GM23248 (cell line): ENCODE results near the gene MINDY1. TPM values are rescaled to one million over a fixed set of nuclear protein-coding genes. Genes with fewer than 3 reads are reported as not detected.

ENCODE experiments used
- DNase-seq: peaks from one replicate; pipeline ENCODE4 v3.0.0-alpha.2; 2015
- H2AFZ ChIP-seq: fragments of 200-600 bp; sonication (generic); 2 replicates; pipeline ENCODE4 v1.6.1; 2016; ENCODE audit warnings: antibody characterized with exemption
- H3F3A ChIP-seq: fragments of 200-600 bp; sonication (generic); 2 replicates; pipeline ENCODE4 v1.6.1; 2016; ENCODE audit warnings: mild to moderate bottlenecking, antibody characterized with exemption, mixed run types; ENCODE audit not compliant: insufficient read depth
- H3K27ac ChIP-seq: fragments of 200-600 bp; sonication (generic); 2 replicates; pipeline ENCODE4 v1.5.1; 2016; ENCODE audit warnings: mild to moderate bottlenecking
- H3K27me3 ChIP-seq: fragments of 200-600 bp; sonication (generic); replicated peaks from 2 replicates; pipeline ENCODE4 v1.6.1; 2016; ENCODE audit warnings: mild to moderate bottlenecking; ENCODE audit not compliant: insufficient read depth
- H3K36me3 ChIP-seq: fragments of 200-600 bp; sonication (generic); 2 replicates; pipeline ENCODE4 v1.6.1; 2016; ENCODE audit warnings: low read depth, mild to moderate bottlenecking
- H3K4me1 ChIP-seq: fragments of 200-600 bp; sonication (generic); 2 replicates; pipeline ENCODE4 v1.6.1; 2016; ENCODE audit warnings: mild to moderate bottlenecking; ENCODE audit not compliant: insufficient read depth
- H3K4me2 ChIP-seq: fragments of 200-600 bp; sonication (generic); one replicate; pipeline ENCODE4 v1.6.1; 2016; ENCODE audit warnings: mild to moderate bottlenecking; ENCODE audit not compliant: unreplicated experiment
- H3K4me3 ChIP-seq: fragments of 200-600 bp; sonication (generic); 2 replicates; pipeline ENCODE4 v1.5.1; 2016; ENCODE audit warnings: mild to moderate bottlenecking
- H3K79me2 ChIP-seq: fragments of 200-600 bp; sonication (generic); 2 replicates; pipeline ENCODE4 v1.6.1; 2016; ENCODE audit warnings: mild to moderate bottlenecking; ENCODE audit not compliant: insufficient read depth
- H3K9ac ChIP-seq: fragments of 200-600 bp; sonication (generic); 2 replicates; pipeline ENCODE4 v1.6.1; 2016; ENCODE audit warnings: mild to moderate bottlenecking
- H3K9me2 ChIP-seq: fragments of 200-600 bp; sonication (generic); 2 replicates; pipeline ENCODE4 v1.6.1; 2016; ENCODE audit warnings: mixed run types, mild to moderate bottlenecking, moderate library complexity; ENCODE audit not compliant: insufficient read depth
- H3K9me3 ChIP-seq: fragments of 200-600 bp; sonication (generic); one replicate; pipeline ENCODE4 v1.6.1; 2017; ENCODE audit warnings: low read depth
- H4K20me1 ChIP-seq: fragments of 200-600 bp; sonication (generic); 2 replicates; pipeline ENCODE4 v1.6.0; 2016; ENCODE audit not compliant: insufficient read depth
- EZH2 ChIP-seq: fragments of 200-600 bp; sonication (generic); IDR thresholded peaks from 2 replicates; pipeline ENCODE4 v1.6.1; 2018; ENCODE audit warnings: antibody characterized with exemption, mild to moderate bottlenecking; ENCODE audit not compliant: insufficient read depth, poor library complexity, severe bottlenecking
- EZH2phosphoT487 ChIP-seq: fragments of 200-600 bp; sonication (generic); IDR thresholded peaks from 2 replicates; pipeline ENCODE4 v1.6.1; 2018; ENCODE audit warnings: antibody characterized with exemption, moderate library complexity, mild to moderate bottlenecking, low read depth; ENCODE audit not compliant: insufficient read depth
- WGBS, 2 experiments: methylation state at CpG; one replicate each; pipeline ENCODE4 v1.1.6; 2015 to 2017; ENCODE audit warnings: low lambda C conversion rate in 2 of 2, low coverage in 1 of 2; ENCODE audit errors: missing lambda C conversion rate in 2 of 2; 5-methylcytosine and 5-hydroxymethylcytosine counted together
- in situ Hi-C: fragments of 300-500 bp; cut with MboI; formaldehyde crosslinking; loops from 2 replicates; pipeline ENCODE4 v1.15.0; 2020
- polyA plus RNA-seq: library from polyadenylated mRNA; unstranded; fragments of >200 nt; fragmentation: Nextera tagmentation; extraction: Ambion mirVana; gene quantifications from 2 replicates; pipeline ENCODE4 v1.2.1, GENCODE V29; 2016
- total RNA-seq: library from RNA; depleted of rRNA; stranded (reverse); fragments of >200 nt; shearing (Covaris generic); gene quantifications from 2 replicates; pipeline ENCODE4 v1.2.3, GENCODE V29; 2014

The MINDY1 gene
- total and polyA plus RNA-seq, 2 experiments from 2014 or later: 4.6 to 9.1 TPM

GRCh38 chr1:151001602-151002001, 5.1 kb downstream of the MINDY1 start:
- Histone ChIP-seq H3K4me3 (no peak overlapping the region), H3K4me1 (peaks cover 19% of the 10 kb centered on the region), H3K36me3 (no peaks in the 10 kb centered on the region), H3F3A (no peaks in the 10 kb centered on the region), H3K9ac (no peak overlapping the region), H3K27me3 (no peaks in the 10 kb centered on the region), H3K4me2 (no peak overlapping the region), H3K9me3 (no peaks in the 10 kb centered on the region), H4K20me1 (no peaks in the 10 kb centered on the region), H3K9me2 (no peaks in the 10 kb centered on the region), H2AFZ (no peak overlapping the region), H3K27ac (no peak overlapping the region), H3K79me2 (peaks cover 13% of the 10 kb centered on the region; the same call in 1 of the 2 replicates)
- DNase-seq: no peak
- WGBS, 2 experiments: 83 to 85% methylated on average over 4 of the region's 4 CpGs
- no peak for TF ChIP-seq EZH2phosphoT487
- TF ChIP-seq EZH2: no peak
- in situ Hi-C loops: no loop called here

GRCh38 chr1:151000408-151000807, 6.3 kb downstream of the MINDY1 start:
- in situ Hi-C loops: no loop called here
- no peak overlapping the region for H3K4me3 ChIP-seq
- no peak overlapping the region for H2AFZ ChIP-seq
- H3F3A ChIP-seq: no peaks in the 10 kb centered on the region
- H3K9ac ChIP-seq: no peak overlapping the region
- no peaks in the 10 kb centered on the region for H3K27me3 ChIP-seq
- no peaks in the 10 kb centered on the region for H4K20me1 ChIP-seq
- no peaks in the 10 kb centered on the region for H3K36me3 ChIP-seq
- DNase-seq: no peak
- H3K79me2 ChIP-seq: peaks cover 11% of the 10 kb centered on the region; the same call in 1 of the 2 replicates
- TF ChIP-seq EZH2phosphoT487: no peak
- no peak for TF ChIP-seq EZH2
- H3K9me3 ChIP-seq: no peaks in the 10 kb centered on the region
- H3K4me2 ChIP-seq: no peak overlapping the region
- no peaks in the 10 kb centered on the region for H3K9me2 ChIP-seq
- H3K27ac ChIP-seq: no peak overlapping the region
- H3K4me1 ChIP-seq: peaks cover 20% of the 10 kb centered on the region
- WGBS, 2 experiments: 79 to 82% methylated on average over 3 of the region's 3 CpGs

GRCh38 chr1:150999926-151000325, 6.8 kb downstream of the MINDY1 start:
- TF ChIP-seq EZH2phosphoT487 (no peak), EZH2 (no peak)
- no peak overlapping the region for H3K9ac ChIP-seq
- H3K79me2 ChIP-seq: peaks cover 6% of the 10 kb centered on the region; the same call in 1 of the 2 replicates
- 90 to 97% methylated on average over 2 of the region's 2 CpGs for WGBS, 2 experiments
- no peaks in the 10 kb centered on the region for H4K20me1 ChIP-seq
- no peaks in the 10 kb centered on the region for H3K27me3 ChIP-seq
- no peaks in the 10 kb centered on the region for H3K9me2 ChIP-seq
- no peak for DNase-seq
- H3K4me3 ChIP-seq: no peak overlapping the region
- no peak overlapping the region for H3K27ac ChIP-seq
- H3F3A ChIP-seq: no peaks in the 10 kb centered on the region
- peaks cover 16% of the 10 kb centered on the region for H3K4me1 ChIP-seq
- H3K36me3 ChIP-seq: no peaks in the 10 kb centered on the region
- H3K9me3 ChIP-seq: no peaks in the 10 kb centered on the region
- in situ Hi-C loops: no loop called here
- H3K4me2 ChIP-seq: no peak overlapping the region
- no peak overlapping the region for H2AFZ ChIP-seq

GRCh38 chr1:150999051-150999674, 7.5 kb downstream of the MINDY1 start:
- H4K20me1 ChIP-seq: no peaks in the 10 kb centered on the region
- H2AFZ ChIP-seq: no peak overlapping the region
- 0 out of 2 replicates have a peak, but pooled peaks cover 2% of the 10 kb centered on the region for H3K79me2 ChIP-seq
- no peak overlapping the region for H3K4me3 ChIP-seq
- peaks cover 14% of the 10 kb centered on the region for H3K4me1 ChIP-seq
- TF ChIP-seq EZH2 (no peak), EZH2phosphoT487 (no peak)
- H3K27ac ChIP-seq: no peak overlapping the region
- no peaks in the 10 kb centered on the region for H3K9me2 ChIP-seq
- H3F3A ChIP-seq: no peaks in the 10 kb centered on the region
- no peaks in the 10 kb centered on the region for H3K36me3 ChIP-seq
- peak; percentile 61 for DNase-seq
- H3K27me3 ChIP-seq: no peaks in the 10 kb centered on the region
- H3K9me3 ChIP-seq: no peaks in the 10 kb centered on the region
- 73 to 76% methylated on average over 17 of the region's 17 CpGs for WGBS, 2 experiments
- in situ Hi-C loops: no loop called here
- H3K4me2 ChIP-seq: no peak overlapping the region
- no peak overlapping the region for H3K9ac ChIP-seq

- Histone ChIP-seq H3K27me3 (no peaks in the 10 kb centered on the region), H3K4me2 (no peak overlapping the region), H3F3A (no peaks in the 10 kb centered on the region), H3K27ac (no peak overlapping the region), H3K9me3 (no peaks in the 10 kb centered on the region), H3K36me3 (no peaks in the 10 kb centered on the region), H2AFZ (no peak overlapping the region), H3K9me2 (no peaks in the 10 kb centered on the region), H3K79me2 (no peaks in the 10 kb centered on the region), H3K4me1 (peaks cover 14% of the 10 kb centered on the region), H4K20me1 (no peaks in the 10 kb centered on the region), H3K9ac (no peak overlapping the region), H3K4me3 (no peak overlapping the region)
- whole genome bisulfite sequencing, 2 experiments: 52 to 53% methylated on average over 5 of the region's 5 CpGs
- TF ChIP-seq EZH2phosphoT487 (no peak), EZH2 (no peak)
- DNase-seq: no peak
- in situ Hi-C loops: no loop called here
Measured at GRCh38 chr1:150997949-150998348, 8.8 kb downstream of the MINDY1 start.
